ENCODE data around the gene GNG12. TPM values are rescaled to one million over a fixed set of nuclear protein-coding genes. Genes with fewer than 3 reads are reported as not detected.

GNG12 gene
- total RNA-seq, 1 donor from 2014 or later = 1.3 TPM

DNA sequence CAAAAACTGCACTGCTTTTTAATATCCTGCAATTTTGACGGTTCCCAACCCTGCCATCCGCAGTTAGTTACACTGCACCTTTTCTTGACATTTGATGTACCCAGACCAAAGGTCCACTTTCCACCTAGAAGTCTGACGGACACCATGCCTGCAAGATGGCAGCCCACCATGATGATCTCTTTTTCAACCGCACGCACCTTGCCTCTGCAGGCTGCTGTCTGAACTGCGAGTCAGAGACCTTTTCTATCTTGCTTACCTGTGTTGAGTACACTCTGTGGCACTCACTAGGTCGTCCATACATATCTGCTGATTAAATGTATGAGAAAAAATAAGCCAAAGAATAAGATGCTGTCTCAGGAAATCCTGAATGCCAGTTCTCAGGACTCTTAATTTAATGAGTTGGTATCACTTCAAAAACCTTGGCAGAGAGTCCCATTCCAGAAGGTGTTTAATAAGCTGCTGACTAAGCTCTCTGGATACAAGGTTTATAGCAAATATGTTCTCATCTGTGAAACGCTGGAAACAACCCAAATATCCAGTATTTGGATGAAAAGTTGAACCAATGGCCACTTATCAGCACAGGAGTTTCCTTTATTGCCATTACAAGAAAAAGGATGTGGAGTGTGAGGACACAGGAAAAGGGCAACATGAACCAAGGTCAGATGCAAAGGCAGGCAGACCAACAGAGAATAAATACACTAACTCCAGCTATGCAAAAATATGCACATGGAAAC lies 37.9 kb downstream of the GNG12 start:
- H3K4me1 Mint-ChIP-seq (ENCODE audit: low read depth, unreplicated experiment) = no peaks in the 10 kb centered on the region
- peaks cover 2% of the 10 kb centered on the region for H3K9me3 Mint-ChIP-seq (ENCODE audit: unreplicated experiment)

DNA sequence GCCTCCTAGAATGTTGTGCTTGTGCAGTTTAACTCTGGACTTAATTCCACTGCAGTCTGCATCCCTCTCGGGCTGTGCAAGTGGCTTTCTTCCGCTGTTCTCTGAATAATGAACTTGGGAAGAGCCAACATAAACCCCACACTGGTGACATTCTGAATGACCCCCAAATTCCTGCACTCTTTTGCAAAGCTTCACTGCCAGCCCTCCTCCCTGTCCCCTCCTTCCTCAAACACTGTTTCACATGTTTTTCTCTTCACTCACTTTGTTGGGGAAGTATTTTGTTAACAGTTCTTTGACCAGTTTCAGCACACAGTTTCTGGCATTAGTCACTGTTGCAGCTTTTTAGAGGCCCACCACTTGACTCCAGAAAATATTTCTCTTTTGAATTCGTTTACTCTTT lies 39.7 kb downstream of the GNG12 start:
- no peak overlapping the region for H3K4me3 Mint-ChIP-seq (ENCODE audit: unreplicated experiment)
- TF ChIP-seq, protein P1, sequence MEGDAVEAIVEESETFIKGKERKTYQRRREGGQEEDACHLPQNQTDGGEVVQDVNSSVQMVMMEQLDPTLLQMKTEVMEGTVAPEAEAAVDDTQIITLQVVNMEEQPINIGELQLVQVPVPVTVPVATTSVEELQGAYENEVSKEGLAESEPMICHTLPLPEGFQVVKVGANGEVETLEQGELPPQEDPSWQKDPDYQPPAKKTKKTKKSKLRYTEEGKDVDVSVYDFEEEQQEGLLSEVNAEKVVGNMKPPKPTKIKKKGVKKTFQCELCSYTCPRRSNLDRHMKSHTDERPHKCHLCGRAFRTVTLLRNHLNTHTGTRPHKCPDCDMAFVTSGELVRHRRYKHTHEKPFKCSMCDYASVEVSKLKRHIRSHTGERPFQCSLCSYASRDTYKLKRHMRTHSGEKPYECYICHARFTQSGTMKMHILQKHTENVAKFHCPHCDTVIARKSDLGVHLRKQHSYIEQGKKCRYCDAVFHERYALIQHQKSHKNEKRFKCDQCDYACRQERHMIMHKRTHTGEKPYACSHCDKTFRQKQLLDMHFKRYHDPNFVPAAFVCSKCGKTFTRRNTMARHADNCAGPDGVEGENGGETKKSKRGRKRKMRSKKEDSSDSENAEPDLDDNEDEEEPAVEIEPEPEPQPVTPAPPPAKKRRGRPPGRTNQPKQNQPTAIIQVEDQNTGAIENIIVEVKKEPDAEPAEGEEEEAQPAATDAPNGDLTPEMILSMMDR (IDR thresholded peaks at IDR 0.05; ENCODE audit: partially characterized antibody, unreplicated experiment) = no peak
- DNase-seq = no peak
- no peaks in the 10 kb centered on the region for H3K4me1 Mint-ChIP-seq (ENCODE audit: low read depth, unreplicated experiment)
- H3K27ac Mint-ChIP-seq (ENCODE audit: unreplicated experiment) = no peak overlapping the region
- H3K27me3 Mint-ChIP-seq (ENCODE audit: unreplicated experiment) = no peaks in the 10 kb centered on the region
- H3K36me3 Mint-ChIP-seq (ENCODE audit: unreplicated experiment) = no peaks in the 10 kb centered on the region
- peaks cover 2% of the 10 kb centered on the region for H3K9me3 Mint-ChIP-seq (ENCODE audit: unreplicated experiment)

More for the DNA sequence above, 37.9 kb downstream of the GNG12 start:
- Mint-ChIP-seq H3K4me3 (ENCODE audit: unreplicated experiment) (no peak overlapping the region), H3K36me3 (ENCODE audit: unreplicated experiment) (no peaks in the 10 kb centered on the region), H3K27ac (ENCODE audit: unreplicated experiment) (no peak overlapping the region), H3K27me3 (ENCODE audit: unreplicated experiment) (no peaks in the 10 kb centered on the region)
- TF ChIP-seq, protein P1 (IDR thresholded peaks at IDR 0.05; ENCODE audit: partially characterized antibody, unreplicated experiment) = no peak
- no peak for DNase-seq

DNA sequence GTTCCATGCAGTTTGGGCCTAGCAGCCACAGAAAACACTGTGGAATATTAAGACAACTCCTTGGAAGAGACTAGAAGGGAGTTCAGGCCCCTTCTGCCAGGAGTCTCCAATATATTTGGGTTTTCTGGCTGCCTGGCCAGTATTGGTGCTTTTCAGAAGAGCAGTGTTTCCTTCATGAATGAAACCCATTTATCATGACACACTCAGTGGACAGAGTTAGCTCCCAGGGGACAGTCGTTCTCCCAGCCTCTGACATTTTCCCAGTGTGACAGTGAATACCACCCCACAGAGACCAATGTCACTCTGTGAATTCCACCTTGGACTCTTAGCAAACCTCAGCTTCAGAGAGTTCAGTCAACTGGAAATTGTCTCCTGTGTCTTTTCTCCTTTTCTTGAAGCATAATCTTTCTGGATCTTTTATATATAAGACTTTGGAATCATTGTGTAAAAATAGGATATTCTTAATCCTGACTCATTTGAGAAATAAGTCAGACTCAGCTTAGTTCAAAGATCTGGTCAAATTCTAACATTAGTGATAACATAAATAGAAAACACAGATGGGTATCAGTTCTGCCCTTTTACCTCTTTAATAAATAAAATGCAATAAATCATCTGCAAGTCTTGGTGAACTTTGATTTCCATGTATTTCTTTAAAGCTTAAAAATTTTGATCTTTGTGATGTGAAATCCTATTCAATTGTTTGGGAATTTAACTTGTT lies 40.4 kb downstream of the GNG12 start:
- Mint-ChIP-seq H3K9me3 (ENCODE audit: unreplicated experiment) (peaks cover 2% of the 10 kb centered on the region), H3K36me3 (ENCODE audit: unreplicated experiment) (no peaks in the 10 kb centered on the region), H3K27ac (ENCODE audit: unreplicated experiment) (no peak overlapping the region), H3K4me3 (ENCODE audit: unreplicated experiment) (no peak overlapping the region), H3K27me3 (ENCODE audit: unreplicated experiment) (no peaks in the 10 kb centered on the region), H3K4me1 (ENCODE audit: low read depth, unreplicated experiment) (no peaks in the 10 kb centered on the region)
- TF ChIP-seq, protein P1 (IDR thresholded peaks at IDR 0.05; ENCODE audit: partially characterized antibody, unreplicated experiment) = no peak
- no peak for DNase-seq

DNA sequence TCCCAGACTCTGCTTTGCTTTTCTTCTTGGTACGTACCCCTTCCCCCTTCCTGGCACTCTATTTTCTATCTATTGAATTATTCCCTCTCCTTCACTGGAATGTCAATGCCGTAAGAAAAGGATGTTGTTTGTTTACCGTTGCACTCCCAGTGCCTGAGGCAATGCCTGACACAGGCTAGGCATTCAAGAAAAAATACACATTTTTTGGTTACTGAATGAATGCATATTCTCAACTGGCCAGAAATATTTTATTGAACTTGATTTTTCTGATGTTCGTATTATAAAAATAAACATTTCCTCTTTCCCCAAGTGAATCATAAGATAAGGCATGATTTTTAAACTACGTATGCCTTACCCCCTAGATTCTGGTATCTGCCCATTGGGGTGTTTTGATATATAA lies 41.2 kb downstream of the GNG12 start:
- no peak overlapping the region for H3K27ac Mint-ChIP-seq (ENCODE audit: unreplicated experiment)
- H3K27me3 Mint-ChIP-seq (ENCODE audit: unreplicated experiment) = no peaks in the 10 kb centered on the region
- no peak overlapping the region for H3K4me3 Mint-ChIP-seq (ENCODE audit: unreplicated experiment)
- DNase-seq = no peak
- no peaks in the 10 kb centered on the region for H3K9me3 Mint-ChIP-seq (ENCODE audit: unreplicated experiment)
- no peaks in the 10 kb centered on the region for H3K4me1 Mint-ChIP-seq (ENCODE audit: low read depth, unreplicated experiment)
- TF ChIP-seq, protein P1 (IDR thresholded peaks at IDR 0.05; ENCODE audit: partially characterized antibody, unreplicated experiment) = no peak
- no peaks in the 10 kb centered on the region for H3K36me3 Mint-ChIP-seq (ENCODE audit: unreplicated experiment)

DNA sequence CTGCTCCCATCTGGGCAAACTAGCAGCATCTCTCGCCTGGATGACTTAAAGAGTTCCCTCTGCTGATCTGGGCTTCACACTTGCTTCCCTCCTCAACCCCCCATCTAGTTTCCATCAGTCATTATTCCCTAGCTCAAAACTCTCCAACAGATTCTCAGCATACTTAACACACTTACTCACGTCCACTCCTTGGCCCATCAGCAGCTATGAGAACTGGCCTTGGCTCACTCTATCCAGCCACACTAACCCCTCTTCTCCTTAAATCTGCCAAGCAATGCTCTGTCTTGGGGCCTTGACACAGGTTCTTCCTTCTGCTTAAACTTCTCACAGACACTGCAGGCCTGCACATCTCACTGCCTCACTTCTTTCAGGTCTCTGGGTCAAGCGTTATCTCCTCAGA lies 41.6 kb downstream of the GNG12 start:
- DNase-seq = no peak
- no peaks in the 10 kb centered on the region for H3K27me3 Mint-ChIP-seq (ENCODE audit: unreplicated experiment)
- H3K4me3 Mint-ChIP-seq (ENCODE audit: unreplicated experiment) = no peak overlapping the region
- H3K27ac Mint-ChIP-seq (ENCODE audit: unreplicated experiment) = no peak overlapping the region
- H3K4me1 Mint-ChIP-seq (ENCODE audit: low read depth, unreplicated experiment) = no peaks in the 10 kb centered on the region
- TF ChIP-seq, protein P1 (IDR thresholded peaks at IDR 0.05; ENCODE audit: partially characterized antibody, unreplicated experiment) = no peak
- no peaks in the 10 kb centered on the region for H3K36me3 Mint-ChIP-seq (ENCODE audit: unreplicated experiment)
- no peaks in the 10 kb centered on the region for H3K9me3 Mint-ChIP-seq (ENCODE audit: unreplicated experiment)
